SU-DHL-6 (cell line): ENCODE data around the gene GPC3.

ENCODE experiments used
- H2AFZ ChIP-seq: fragments of 200-600 bp; sonication (generic); 2 replicates; pipeline ENCODE4 v1.6.1; 2014; ENCODE audit warnings: low read depth, mild to moderate bottlenecking, moderate library complexity, mixed read lengths, antibody characterized with exemption, low read length; ENCODE audit not compliant: severe bottlenecking
- H3F3A ChIP-seq: fragments of 200-600 bp; shearing (Covaris generic); 2 replicates; pipeline ENCODE4 v1.6.0; 2016; ENCODE audit warnings: antibody characterized with exemption, mild to moderate bottlenecking; ENCODE audit not compliant: insufficient read depth
- H3K27ac ChIP-seq: fragments of 200-600 bp; sonication (generic); 2 replicates; pipeline ENCODE4 v1.5.1; 2016; ENCODE audit warnings: low read depth, mild to moderate bottlenecking, low read length, moderate library complexity, mixed read lengths
- H3K27me3 ChIP-seq: fragments of 200-600 bp; sonication (generic), shearing (Covaris generic); 2 replicates; pipeline ENCODE4 v1.6.0; 2014; ENCODE audit warnings: mild to moderate bottlenecking, low read length
- H3K36me3 ChIP-seq: fragments of 200-600 bp; sonication (generic); 2 replicates; pipeline ENCODE4 v1.6.1; 2014; ENCODE audit warnings: mild to moderate bottlenecking, low read length, mixed read lengths
- H3K4me2 ChIP-seq: fragments of 300-600, 200-600 bp; shearing (Covaris generic), sonication (generic); 2 replicates; pipeline ENCODE4 v1.6.0; 2014; ENCODE audit warnings: low read length, low read depth, mild to moderate bottlenecking; ENCODE audit not compliant: poor library complexity, severe bottlenecking
- H3K4me3 ChIP-seq: fragments of 200-600 bp; sonication (generic); 2 replicates; pipeline ENCODE4 v1.5.1; 2014; ENCODE audit warnings: antibody characterized with exemption, low read length, mild to moderate bottlenecking, mixed read lengths; ENCODE audit not compliant: insufficient read depth, poor library complexity, severe bottlenecking
- H3K79me2 ChIP-seq: fragments of 200-600 bp; sonication (generic); 2 replicates; pipeline ENCODE4 v1.6.1; 2014; ENCODE audit warnings: mild to moderate bottlenecking, low read length, moderate library complexity; ENCODE audit not compliant: insufficient read depth
- H3K9ac ChIP-seq: fragments of 200-600 bp; sonication (generic); 2 replicates; pipeline ENCODE4 v1.7.0; 2014; ENCODE audit warnings: mild to moderate bottlenecking, low read length
- H3K9me2 ChIP-seq: fragments of 200-600 bp; sonication (generic); replicated peaks from 2 replicates; pipeline ENCODE4 v1.6.1; 2014; ENCODE audit warnings: low read length; ENCODE audit not compliant: insufficient read depth
- H3K9me3 ChIP-seq: fragments of 200-600 bp; sonication (generic); 2 replicates; pipeline ENCODE4 v1.6.1; 2014; ENCODE audit warnings: low read length, mixed read lengths; ENCODE audit not compliant: insufficient read depth
- H4K20me1 ChIP-seq: fragments of 200-600 bp; sonication (generic); 2 replicates; pipeline ENCODE4 v1.6.1; 2014; ENCODE audit warnings: low read depth, mild to moderate bottlenecking, antibody characterized with exemption, low read length, moderate library complexity, mixed read lengths
- CTCF ChIP-seq: fragments of 200-600 bp; sonication (generic); IDR thresholded peaks from one replicate; pipeline ENCODE4 v1.5.1; 2017; ENCODE audit warnings: antibody characterized with exemption, mild to moderate bottlenecking, low read length, moderate library complexity; ENCODE audit not compliant: insufficient read depth, poor library complexity, severe bottlenecking
- EZH2phosphoT487 ChIP-seq: fragments of 200-600 bp; sonication (generic), shearing (Covaris generic); conservative IDR thresholded peaks from 2 replicates; pipeline ENCODE4 v1.6.1; 2018; ENCODE audit warnings: mild to moderate bottlenecking, antibody characterized with exemption, low read length, moderate library complexity, mixed read lengths

Gene GPC3

GRCh38 chrX:133908223-133908955 is 77.0 kb downstream of the GPC3 start:
- Histone ChIP-seq H3K4me3 (no peak overlapping the region), H3K9me2 (no peaks in the 10 kb centered on the region), H3K36me3 (no peaks in the 10 kb centered on the region), H3K4me2 (no peak overlapping the region), H3F3A (no peaks in the 10 kb centered on the region), H2AFZ (no peak overlapping the region), H3K9ac (no peak overlapping the region), H3K79me2 (no peaks in the 10 kb centered on the region), H3K27me3 (no peaks in the 10 kb centered on the region), H3K9me3 (no peaks in the 10 kb centered on the region), H4K20me1 (no peaks in the 10 kb centered on the region), H3K27ac (no peak overlapping the region)
- TF ChIP-seq CTCF (no peak), EZH2phosphoT487 (no peak)

- no peaks in the 10 kb centered on the region for H3K27me3 ChIP-seq
- H3K36me3 ChIP-seq: no peaks in the 10 kb centered on the region
- no peaks in the 10 kb centered on the region for H3K9me3 ChIP-seq
- no peak overlapping the region for H3K9ac ChIP-seq
- no peaks in the 10 kb centered on the region for H3F3A ChIP-seq
- no peak for TF ChIP-seq CTCF
- TF ChIP-seq EZH2phosphoT487: no peak
- H4K20me1 ChIP-seq: no peaks in the 10 kb centered on the region
- no peak overlapping the region for H3K4me3 ChIP-seq
- no peak overlapping the region for H3K4me2 ChIP-seq
- no peaks in the 10 kb centered on the region for H3K9me2 ChIP-seq
- H2AFZ ChIP-seq: no peak overlapping the region
- H3K27ac ChIP-seq: no peak overlapping the region
- no peaks in the 10 kb centered on the region for H3K79me2 ChIP-seq
Observed at GRCh38 chrX:133907606-133908005, 77.8 kb downstream of the GPC3 start.

GRCh38 chrX:133905305-133905704 is 80.1 kb downstream of the GPC3 start:
- H3K9me3 ChIP-seq: no peaks in the 10 kb centered on the region
- no peak overlapping the region for H2AFZ ChIP-seq
- no peak overlapping the region for H3K9ac ChIP-seq
- no peak overlapping the region for H3K4me2 ChIP-seq
- no peak overlapping the region for H3K4me3 ChIP-seq
- no peak for TF ChIP-seq EZH2phosphoT487
- no peak for TF ChIP-seq CTCF
- no peaks in the 10 kb centered on the region for H3K27me3 ChIP-seq
- H3K9me2 ChIP-seq: no peaks in the 10 kb centered on the region
- no peaks in the 10 kb centered on the region for H3K79me2 ChIP-seq
- H3F3A ChIP-seq: no peaks in the 10 kb centered on the region
- H3K27ac ChIP-seq: no peak overlapping the region
- no peaks in the 10 kb centered on the region for H4K20me1 ChIP-seq
- no peaks in the 10 kb centered on the region for H3K36me3 ChIP-seq
